ENCODE measurements around the gene HEATR5A.
"Not testable (repeated sequence)": the region's sequence is repeated elsewhere in the genome, so short reads cannot be mapped to it uniquely, and the experiment has no call there.

Gene HEATR5A

DNA sequence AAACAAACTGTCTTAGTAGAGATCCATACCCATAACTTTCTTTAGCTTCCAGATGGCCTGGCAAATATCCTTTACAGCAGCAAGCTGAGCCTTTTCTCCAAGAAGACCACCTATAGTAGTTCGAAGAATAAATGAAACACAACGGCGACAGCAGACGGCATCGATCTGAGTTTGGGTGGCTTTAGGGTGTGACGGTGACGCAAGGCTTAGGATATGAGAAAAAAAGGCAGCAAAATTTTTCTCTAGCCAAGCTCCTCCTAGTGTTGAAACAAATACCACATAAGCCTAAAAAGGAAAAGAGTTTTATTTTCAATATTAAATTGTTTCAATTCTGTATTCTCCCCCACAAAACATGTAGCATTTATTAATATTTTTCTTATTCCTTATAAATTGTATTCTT, 33.3 kb downstream of the HEATR5A start:
- DNase-seq = no peak

DNA sequence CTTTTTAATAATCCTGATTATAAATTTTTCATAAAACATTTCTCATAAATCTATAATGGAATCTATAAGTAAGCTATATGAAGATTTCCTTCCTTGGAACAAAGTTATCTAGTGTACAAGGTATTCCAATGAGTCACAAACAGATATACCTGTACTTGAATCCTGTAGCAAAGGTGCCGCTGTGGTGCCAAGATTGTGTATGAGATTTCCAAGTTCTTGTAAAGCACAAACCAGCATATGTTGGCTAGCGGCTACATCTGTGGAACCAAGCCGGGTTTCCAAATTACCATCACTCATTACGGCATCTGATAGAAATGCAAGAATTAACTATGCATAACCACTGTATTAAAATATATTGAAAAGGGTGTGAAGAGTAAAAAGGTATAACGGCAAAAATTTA, 34.1 kb downstream of the HEATR5A start:
- DNase-seq = no peak

DNA sequence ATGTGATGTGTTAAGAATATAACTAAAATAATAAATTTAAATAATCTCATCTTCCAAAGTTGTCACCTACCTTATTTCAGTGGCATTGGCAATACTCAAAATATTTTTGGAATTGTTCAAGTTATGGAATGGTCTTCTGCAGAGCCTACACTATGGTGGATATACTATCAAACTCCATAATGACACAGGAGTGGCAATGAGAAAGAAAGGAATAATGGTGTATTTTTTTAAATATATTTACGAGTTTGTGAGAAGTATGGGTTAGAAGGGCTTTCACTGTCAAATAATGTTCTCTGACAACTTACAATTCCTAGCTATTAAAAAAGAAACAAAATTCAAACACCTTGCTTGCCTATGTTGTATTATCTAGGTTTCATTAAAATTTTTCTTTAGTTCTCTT, 38.1 kb downstream of the HEATR5A start:
- no peak for DNase-seq

DNA sequence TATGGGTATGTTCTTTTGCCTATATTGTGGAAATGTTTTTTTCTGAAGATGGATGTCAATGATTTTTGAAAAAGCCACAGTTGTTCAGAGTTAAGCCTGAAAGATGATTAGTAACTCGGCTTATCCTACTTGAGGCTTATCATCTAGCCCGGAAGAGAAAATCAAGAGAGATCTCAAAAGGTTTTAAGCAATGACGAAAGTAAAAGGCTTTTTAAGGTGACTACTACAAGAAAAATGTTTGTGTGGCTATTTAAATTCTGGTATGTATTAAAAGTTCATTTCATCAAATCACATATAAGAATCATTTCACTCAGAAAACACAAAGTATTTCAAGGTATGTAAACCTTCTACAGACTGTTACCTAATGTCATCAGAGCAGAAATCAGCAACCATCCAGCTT, 40.2 kb downstream of the HEATR5A start:
- DNase-seq = no peak

DNA sequence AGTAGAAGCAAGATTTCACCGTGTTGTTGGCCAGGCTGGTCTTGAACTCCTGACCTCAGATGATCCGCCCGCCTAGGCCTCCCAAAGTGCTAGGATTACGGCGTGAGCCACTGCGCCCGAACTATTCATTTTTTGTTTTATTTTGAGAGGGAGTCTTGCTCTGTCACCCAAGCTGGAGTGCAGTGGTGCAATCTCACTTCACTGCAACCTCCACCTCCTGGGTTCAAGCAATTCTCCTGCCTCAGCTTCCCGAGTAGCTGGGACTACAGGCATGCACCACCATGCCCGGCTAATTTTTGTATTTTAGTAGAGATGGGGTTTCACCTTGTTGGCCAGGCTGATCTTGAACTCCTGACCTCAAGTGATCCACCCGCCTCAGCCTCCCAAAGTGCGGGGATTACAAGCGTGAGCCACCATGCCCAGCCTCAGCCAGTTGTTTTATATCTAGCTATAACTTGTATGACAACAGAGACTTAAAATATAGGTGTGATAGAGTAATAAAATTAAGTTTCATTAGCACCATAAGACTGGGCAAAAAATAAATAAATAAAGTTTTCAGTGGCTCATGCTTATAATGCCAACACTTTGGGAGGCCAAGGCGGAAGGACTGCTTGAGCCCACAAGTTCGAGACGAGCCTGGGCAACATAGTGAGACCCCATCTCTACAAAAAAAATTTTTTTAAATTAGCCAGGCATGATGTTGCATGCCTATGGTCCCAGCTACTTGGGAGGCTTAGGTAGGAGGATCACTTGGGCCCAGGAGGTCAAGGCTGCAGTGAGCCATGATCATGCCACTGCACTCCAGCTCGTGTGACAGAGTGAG, 41.0 kb downstream of the HEATR5A start:
- not testable (repeated sequence) for DNase-seq

DNA sequence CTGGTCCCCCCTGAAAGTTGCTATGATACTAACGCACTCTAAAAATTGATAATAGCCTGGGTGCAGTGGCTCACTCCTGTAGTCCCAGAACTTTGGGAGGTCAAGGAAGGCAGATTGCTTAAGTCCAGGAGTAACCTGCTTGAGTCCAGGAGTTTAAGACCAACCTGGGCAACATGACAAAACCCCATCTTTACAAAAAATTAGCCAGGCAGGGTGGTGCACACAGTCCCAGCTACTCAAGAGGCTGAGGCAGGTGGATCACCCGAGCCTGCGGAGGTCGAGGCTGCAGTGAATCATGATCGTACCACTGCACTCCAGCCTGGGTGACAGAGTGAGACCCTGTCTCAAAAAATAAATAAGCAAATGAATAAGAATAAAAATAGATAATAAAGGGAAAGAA, 42.9 kb downstream of the HEATR5A start:
- DNase-seq = no peak

DNA sequence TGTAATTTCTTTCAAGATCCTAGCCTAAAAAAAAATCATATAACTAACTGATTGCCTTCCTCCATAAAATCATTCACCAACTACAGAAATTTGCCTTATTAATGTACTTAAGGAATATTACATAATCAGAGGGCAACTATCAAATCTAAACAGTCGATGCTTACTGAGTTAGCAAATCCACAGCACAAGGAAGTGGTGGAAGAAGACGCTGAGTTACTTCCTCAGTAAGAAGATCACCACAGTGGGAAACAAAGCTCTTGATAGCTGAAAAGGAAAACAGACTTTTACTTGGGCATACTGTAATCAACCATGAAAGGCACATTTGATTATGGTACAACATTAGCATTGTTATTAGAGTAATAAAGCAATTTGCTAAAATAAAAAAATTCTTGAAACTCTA, 48.7 kb downstream of the HEATR5A start:
- DNase-seq = no peak

DNA sequence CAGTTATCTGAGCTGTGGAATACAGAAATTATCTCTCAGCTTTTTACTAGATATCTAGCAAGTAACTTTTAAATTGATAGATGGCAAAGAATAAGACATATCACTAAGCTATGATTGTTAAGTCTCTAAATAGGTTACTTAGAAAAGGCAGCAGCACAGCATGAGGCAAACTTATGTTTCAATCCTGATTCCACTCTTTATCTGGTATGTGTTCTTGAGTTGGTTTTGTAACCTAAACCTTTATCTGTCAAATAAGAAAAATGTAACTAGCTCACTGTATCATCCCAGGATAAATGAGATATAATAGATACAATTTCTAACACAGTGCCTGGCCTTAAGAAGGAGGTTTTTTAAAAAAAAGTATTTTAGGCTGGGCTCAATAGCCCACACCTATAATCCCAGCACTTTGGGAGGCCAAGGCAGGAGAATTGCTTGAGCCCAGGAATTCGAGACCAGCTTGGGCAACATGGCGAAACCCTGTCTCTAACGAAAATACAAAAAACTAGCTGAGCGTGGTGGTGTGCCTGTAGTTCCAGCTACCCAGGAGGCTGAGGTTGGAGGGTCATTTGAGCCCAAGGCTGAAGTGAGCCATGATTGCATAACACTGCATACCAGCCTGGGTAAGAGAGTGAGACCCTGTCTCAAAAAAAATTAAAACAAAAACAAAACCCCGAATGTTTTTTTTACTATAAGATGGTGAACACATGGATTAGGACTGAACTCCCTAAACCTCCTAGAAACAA, 56.8 kb downstream of the HEATR5A start:
- DNase-seq = no peak

DNA sequence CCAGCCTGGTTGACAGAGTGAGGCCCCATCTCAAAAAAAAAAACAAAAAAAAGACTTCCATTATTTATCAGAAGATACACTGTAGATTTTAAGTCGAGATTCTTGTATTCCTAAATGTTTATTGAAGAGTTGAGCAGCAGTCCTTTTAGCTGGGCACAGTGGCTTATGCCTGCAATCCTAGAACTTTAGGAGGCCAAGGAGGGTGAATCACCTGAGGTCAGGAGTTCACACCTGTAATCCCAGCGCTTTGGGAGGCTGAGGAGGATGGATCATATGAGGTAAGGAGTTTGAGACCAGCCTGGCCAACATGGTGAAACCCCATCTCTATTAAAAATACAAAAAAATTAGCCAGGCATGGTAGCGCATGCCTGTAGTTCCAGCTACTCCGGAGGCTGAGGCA, 57.6 kb downstream of the HEATR5A start:
- no peak for DNase-seq

DNA sequence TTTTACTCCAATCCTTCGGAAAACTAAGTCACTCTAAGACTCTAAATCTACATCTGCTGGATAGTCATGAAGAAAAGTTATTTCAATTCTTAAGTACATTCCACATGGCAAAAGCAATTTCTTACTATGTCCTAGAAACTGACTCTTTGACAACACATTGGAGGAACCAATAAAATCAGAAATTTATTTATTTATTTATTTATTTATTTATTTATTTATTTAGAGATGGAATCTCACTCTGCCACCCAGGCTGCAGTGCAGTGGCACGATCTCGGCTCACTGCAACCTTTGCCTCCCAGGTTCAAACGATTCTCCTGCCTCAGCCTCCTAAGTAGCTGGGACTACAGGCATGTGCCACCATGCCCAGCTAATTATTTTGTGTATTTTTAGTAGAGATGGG, 58.6 kb downstream of the HEATR5A start:
- DNase-seq = not testable (repeated sequence)

DNA sequence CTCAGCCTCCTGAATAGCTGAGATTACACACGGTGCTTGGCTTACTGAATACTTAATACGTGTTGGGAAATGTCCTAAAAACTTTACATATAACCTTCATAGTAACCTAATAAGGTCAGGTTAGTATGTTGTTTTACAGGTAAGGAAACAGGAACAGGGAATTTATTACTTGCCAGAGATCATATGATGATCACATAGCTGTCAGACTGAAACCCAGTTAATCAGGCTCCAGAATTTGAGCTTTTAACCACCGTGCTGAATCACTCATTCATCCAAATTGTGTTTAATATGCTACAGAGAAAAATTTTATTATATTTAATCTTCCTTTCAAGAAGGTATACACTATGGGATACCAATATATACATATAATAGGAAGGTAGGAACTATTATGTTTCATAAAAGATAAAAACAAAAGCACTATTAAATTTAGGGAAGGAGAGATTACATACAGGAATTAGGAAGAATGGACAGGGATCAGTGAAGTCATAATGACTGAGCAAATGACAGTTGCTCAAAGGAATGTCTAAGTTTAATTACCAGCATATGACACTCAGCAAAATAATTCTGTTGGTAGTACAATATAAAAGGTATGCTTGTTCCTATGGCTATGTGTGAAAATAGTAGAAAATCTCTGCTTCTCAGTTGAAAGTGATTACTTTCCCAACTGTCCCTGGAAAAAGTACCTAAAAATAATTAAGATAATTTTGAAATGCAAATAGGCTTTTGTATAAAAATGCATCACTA, 59.3 kb downstream of the HEATR5A start:
- DNase-seq = no peak

DNA sequence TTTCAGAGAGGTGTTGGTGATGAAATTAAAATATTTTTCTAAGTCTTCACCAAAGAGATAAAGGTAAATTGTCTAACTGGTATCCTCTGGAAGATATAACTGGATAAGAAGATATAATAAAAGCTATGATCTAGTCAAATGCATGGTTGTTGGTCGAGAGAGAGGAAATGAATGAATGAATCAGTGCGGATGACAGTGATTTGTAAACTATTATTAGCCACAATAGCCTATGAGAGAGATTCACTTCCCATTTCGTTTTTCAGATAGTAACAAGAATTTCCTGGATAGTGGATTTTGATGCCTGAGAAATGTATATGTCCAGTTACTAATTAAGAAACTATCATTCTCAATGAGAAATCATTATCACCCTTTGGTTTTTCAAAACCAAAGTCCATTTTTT, 63.1 kb downstream of the HEATR5A start:
- no peak for DNase-seq

DNA sequence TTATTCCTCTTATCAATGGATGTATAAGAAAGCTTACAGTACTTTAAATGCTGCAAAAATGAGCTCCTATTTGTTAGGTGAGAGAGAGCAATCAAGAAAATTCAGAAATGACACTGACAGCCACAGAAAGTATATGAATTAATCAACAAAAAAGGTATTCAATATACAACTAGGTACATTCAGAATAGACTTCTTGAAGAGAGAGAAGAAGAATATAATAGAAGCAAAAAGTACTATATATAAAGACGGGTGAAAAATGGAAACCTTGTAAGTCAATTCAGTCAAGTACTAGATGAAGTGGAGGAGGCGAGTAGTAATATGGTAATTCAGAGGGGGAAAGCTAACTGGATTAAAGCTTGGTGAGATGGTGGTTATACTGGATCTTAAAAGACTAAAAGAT, 74.3 kb downstream of the HEATR5A start:
- DNase-seq = no peak

DNA sequence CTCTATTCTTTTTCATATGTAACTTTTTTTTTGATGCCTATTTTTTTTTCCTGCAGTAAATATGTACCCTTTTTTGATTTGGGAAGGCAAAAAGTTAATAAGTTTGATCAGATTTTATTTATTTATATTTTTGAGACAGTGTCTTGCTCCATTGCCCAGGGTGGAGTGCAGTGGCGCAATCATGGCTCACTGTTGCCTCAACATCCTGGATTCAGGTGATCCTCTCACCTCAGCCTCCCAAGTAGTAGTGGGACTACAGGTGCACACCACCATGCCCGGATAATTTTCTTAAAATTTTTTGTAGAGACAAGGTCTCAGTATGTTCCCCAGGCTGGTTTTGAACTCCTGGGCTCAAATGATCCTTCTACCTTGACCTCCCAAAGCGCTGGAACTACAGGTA, 79.1 kb downstream of the HEATR5A start:
- DNase-seq = no peak

DNA sequence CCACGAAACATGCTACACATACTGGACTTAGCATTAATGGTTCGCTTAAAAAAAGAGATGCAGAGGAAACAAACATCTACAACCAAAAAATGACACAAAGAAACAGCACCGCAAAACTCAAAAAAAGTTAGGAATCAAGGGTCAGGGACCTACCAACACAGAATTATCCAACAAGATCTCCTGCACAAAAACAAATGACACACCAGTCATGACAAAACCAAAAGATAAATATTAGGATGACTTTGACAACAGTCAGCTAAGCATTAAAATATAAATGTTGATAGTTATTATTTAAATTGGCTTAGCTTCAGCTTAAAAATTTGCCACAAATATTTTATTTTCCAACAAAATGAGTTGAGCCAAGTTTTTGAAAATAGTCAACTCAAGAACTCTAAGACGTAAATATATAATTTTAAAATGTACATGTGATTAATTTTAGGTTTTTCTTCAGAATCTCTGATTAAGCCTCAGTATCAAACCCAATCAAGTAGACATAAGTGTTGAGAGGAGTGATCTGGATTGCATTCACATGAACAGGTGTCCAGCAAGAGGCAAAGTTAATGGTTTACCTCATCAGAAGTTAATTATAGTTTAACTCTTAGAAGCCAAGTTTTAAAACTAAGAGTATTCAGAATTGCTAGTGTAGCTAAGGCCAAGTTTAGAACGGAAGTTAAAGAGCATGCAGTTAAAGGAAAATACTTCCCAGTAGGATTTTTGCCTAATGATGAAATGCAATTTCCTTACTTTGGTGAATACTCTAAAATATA, 79.9 kb downstream of the HEATR5A start:
- DNase-seq = no peak

DNA sequence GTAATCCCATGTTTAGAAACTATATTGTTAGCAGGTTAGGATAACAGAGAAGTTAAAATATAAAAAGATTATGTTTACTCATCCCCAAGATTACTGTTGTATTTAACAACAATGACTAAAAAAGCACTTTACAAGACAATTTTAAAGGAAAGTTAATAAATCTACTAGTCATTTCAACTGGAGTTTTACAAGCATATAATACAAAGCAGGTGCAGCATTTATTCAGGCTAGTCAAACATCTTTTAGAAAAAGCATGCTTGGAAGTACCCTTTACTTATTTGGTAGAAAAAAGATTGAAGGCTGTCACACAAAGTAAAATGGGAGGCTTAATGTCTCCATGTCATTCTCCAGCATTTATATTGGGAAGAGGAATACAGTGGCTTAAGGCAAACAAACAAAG, 80.6 kb downstream of the HEATR5A start:
- no peak for DNase-seq

DNA sequence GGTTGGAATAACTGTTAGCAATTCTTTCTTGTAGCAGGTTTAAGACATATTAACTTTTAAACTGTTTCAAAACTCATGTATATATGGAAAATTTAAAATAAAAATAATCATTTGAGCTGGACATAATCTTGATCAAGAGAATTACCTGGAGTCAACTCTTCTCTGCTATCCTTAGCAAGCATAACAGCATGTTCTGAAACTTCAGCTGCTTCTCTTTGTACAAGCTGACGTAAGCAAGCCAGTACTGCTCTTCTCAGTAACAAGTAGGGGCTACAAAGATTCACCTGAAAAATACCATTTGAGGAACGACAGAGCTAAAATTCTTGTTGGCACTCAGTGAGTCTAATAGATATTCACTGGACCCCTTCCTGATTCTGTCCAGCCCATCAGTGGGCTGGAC, 83.0 kb downstream of the HEATR5A start:
- no peak for DNase-seq

DNA sequence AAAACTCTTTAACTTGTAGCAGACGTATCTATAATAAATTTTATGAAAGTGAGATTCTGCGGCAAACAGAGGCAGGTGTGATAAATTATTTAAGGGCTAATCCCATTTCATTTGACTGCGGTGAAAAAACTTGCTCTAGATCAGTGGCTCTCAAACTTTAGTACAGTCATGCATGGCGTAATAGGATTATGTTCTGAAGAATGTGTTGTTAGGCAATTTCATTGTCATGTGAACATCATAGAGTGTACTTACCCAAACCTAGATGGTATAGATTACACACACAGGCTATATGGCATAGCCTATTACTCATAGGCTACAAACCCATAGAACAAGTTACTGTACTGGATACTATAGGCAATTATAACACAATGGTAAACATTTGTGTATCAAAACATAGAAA, 83.7 kb downstream of the HEATR5A start:
- no peak for DNase-seq

DNA sequence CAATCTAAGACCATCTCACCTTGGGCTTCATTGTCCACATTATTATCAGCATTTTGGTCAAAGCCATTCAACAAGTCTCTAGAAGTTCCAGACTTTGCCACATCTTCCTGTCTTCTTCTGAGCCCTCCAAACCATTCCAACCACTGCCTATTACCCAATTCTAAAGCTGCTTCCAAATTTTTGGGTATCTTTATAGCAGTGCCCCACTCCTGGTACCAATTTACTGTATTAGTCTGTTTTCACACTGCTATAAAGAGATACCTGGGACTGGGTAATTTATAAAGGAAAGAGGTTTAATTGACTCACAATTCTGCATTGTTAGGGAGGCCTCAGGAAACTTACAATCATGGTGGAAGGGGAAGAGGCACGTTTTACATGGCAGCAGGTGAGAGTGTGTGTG, 89.0 kb downstream of the HEATR5A start:
- DNase-seq = not testable (repeated sequence)

DNA sequence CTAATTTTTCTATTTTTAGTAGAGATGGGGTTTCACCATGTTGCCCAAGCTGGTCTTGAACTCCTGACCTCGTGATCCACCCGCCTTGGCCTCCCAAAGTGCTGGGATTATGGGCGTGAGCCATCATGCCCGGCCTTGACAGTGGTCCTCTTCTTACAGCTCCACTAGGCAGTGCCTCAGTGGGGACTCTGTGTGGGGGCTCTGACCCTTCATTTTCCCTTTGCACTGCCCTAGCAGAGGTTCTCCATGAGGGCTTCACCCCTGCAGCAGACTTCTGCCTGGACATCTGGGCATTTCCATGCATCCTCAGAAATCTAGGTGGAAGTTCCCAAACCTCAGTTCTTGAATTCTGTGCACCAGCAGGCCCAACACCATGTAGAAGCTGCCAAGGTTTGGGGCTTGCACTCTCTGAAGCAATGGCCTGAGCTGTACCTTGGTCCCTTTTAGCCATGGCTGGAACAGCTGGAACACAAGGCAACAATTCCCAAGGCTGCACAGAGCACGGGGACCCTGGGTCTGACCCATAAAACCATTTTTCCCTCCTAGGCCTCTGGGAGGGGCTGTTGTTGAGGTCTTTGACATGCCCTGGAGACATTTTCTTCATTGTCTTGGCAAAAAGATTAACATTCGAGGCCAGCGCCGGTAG, 90.4 kb downstream of the HEATR5A start:
- DNase-seq = not testable (repeated sequence)

DNA sequence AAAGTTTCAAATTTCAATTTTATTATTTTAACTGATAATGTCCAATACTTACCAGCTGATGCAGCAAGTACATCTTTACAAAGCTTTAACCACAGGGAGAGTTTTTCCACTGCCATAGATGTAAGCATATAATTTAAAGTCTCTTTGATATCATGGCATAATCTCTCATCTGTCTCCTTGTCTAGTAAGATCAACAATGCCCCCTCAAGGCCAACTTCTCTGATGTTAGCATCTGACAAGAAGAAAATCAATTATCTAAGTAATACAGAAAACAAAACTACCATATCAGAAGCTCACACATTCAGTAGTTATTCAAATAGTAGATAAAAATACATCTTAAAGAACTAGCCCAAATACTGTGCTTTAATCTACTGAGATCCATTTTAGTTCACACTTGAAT, 94.2 kb downstream of the HEATR5A start:
- no peak for DNase-seq

DNA sequence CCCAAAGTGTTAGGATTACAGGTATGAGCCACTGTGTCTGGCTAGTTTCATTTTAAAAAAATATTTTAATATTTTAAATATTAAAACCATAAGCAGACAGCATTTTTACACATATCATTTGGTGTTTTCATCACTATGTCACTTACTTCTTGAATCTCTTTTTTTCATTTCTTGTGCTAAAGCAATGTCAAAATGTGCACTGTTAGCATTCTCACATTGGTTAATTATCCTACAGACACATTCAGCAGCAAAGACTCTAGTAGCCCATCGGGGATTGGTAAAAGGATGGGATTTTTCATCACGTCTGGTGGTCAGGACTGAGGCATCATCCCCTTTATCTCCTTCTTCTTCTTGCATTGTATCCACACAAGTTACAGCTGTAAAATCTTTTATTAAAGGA, 96.9 kb downstream of the HEATR5A start:
- DNase-seq = no peak

Data from effector CD4-positive, alpha-beta T cell (primary cell).